ENCODE results near the gene RMND5A.

DNA sequence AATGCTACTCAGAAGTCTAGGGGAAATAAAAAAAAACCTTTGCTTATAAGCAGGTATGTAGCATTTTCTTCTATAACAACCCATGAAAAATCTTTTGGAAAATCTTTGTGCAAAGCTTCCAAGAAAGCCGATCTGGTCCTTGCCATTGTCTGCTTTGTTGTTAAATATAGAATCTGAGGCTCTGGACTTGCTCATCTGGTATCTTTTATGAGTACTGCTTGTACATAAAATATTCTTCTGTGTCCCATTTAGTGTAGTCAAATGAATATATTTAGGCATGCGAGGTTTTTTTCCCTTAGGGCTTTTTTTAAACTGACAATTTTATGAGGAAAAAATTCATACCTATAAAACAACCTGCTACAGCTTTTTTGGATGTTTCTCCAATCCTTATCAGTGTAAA, 45.0 kb upstream of the RMND5A start:
- TF ChIP-seq TAF1 (IDR thresholded peaks at IDR 0.05; ENCODE audit: borderline replicate concordance, low read depth, low read length) (no peak), GABPA (IDR thresholded peaks at IDR 0.05; ENCODE audit: low read depth) (no peak), CHD2 (IDR thresholded peaks at IDR 0.05; ENCODE audit: low read length, partially characterized antibody) (no peak), MXI1 (IDR thresholded peaks at IDR 0.05; ENCODE audit: low read depth, low read length) (no peak)
- TF ChIP-seq, protein P1, sequence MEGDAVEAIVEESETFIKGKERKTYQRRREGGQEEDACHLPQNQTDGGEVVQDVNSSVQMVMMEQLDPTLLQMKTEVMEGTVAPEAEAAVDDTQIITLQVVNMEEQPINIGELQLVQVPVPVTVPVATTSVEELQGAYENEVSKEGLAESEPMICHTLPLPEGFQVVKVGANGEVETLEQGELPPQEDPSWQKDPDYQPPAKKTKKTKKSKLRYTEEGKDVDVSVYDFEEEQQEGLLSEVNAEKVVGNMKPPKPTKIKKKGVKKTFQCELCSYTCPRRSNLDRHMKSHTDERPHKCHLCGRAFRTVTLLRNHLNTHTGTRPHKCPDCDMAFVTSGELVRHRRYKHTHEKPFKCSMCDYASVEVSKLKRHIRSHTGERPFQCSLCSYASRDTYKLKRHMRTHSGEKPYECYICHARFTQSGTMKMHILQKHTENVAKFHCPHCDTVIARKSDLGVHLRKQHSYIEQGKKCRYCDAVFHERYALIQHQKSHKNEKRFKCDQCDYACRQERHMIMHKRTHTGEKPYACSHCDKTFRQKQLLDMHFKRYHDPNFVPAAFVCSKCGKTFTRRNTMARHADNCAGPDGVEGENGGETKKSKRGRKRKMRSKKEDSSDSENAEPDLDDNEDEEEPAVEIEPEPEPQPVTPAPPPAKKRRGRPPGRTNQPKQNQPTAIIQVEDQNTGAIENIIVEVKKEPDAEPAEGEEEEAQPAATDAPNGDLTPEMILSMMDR (IDR thresholded peaks at IDR 0.05) = no peak
